ENCODE measurements around the gene UNC5C.
A peak's percentile ranks its signal among the peaks of the same experiment; 100 is the strongest.

The UNC5C gene

GRCh38 chr4:95267081-95267480 lies 281.7 kb downstream of the UNC5C start:
- no peak for DNase-seq (ENCODE audit: low spot score)

- DNase-seq (ENCODE audit: low spot score), result no peak
Measured at GRCh38 chr4:95265814-95266740, 282.7 kb downstream of the UNC5C start.

GRCh38 chr4:95264843-95265242 lies 283.9 kb downstream of the UNC5C start:
- DNase-seq (ENCODE audit: low spot score), result no peak

GRCh38 chr4:95263960-95264359 lies 284.8 kb downstream of the UNC5C start:
- DNase-seq (ENCODE audit: low spot score), result no peak

- no peak for DNase-seq (ENCODE audit: low spot score)
Measured at GRCh38 chr4:95263391-95263790, 285.4 kb downstream of the UNC5C start.

- no peak for DNase-seq (ENCODE audit: low spot score)
Measured at GRCh38 chr4:95256108-95256835, 292.5 kb downstream of the UNC5C start.

- DNase-seq (ENCODE audit: low spot score), result peak; percentile 3
Measured at GRCh38 chr4:95255396-95256107, 293.2 kb downstream of the UNC5C start.

GRCh38 chr4:95251568-95251967 lies 297.2 kb downstream of the UNC5C start:
- no peak for DNase-seq (ENCODE audit: low spot score)

- no peak for DNase-seq (ENCODE audit: low spot score)
Measured at GRCh38 chr4:95250544-95251137, 298.1 kb downstream of the UNC5C start.

- no peak for DNase-seq (ENCODE audit: low spot score)
Measured at GRCh38 chr4:95249426-95250021, 299.2 kb downstream of the UNC5C start.

GRCh38 chr4:95248720-95249425 lies 299.9 kb downstream of the UNC5C start:
- no peak for DNase-seq (ENCODE audit: low spot score)

GRCh38 chr4:95243892-95244291 lies 304.9 kb downstream of the UNC5C start:
- no peak for DNase-seq (ENCODE audit: low spot score)

- no peak for DNase-seq (ENCODE audit: low spot score)
Measured at GRCh38 chr4:95238554-95238953, 310.2 kb downstream of the UNC5C start.

- no peak for DNase-seq (ENCODE audit: low spot score)
Measured at GRCh38 chr4:95232358-95233156, 316.2 kb downstream of the UNC5C start.

GRCh38 chr4:95231681-95232080 lies 317.1 kb downstream of the UNC5C start:
- DNase-seq (ENCODE audit: low spot score), result no peak

- no peak for DNase-seq (ENCODE audit: low spot score)
Measured at GRCh38 chr4:95225849-95226248, 322.9 kb downstream of the UNC5C start.

GRCh38 chr4:95224402-95224801 lies 324.4 kb downstream of the UNC5C start:
- DNase-seq (ENCODE audit: low spot score), result no peak

- no peak for DNase-seq (ENCODE audit: low spot score)
Measured at GRCh38 chr4:95220205-95221175, 328.3 kb downstream of the UNC5C start.

- DNase-seq (ENCODE audit: low spot score), result peak; percentile 4
Measured at GRCh38 chr4:95219109-95219508, 329.7 kb downstream of the UNC5C start.
